Fibroblast of lung (primary cell): Measurements from ENCODE around the gene TSPAN9.

ENCODE experiments used
- CTCF ChIP-seq, 2 donors: IDR thresholded peaks in 1 of 2; conservative IDR thresholded peaks in 1 of 2; 1 replicate in 1 of 2; 2 replicates in 1 of 2; pipeline ENCODE4 v1.5.1; 2011 to 2012; ENCODE audit warnings: low read length in 2 of 2, control low read depth in 1 of 2, inconsistent platforms in 1 of 2, low read depth in 1 of 2, mild to moderate bottlenecking in 1 of 2
- EZH2 ChIP-seq: IDR thresholded peaks from 2 replicates; pipeline ENCODE4 v1.5.1; 2012; ENCODE audit warnings: low read length, control low read depth, mild to moderate bottlenecking; ENCODE audit errors: missing control alignments

- TF ChIP-seq CTCF (conservative IDR thresholded peaks at IDR 0.05 in 1 of 2, IDR thresholded peaks at IDR 0.05 in 1 of 2; ENCODE audit: low read depth in 1 of 2, low read length in 2 of 2): no peak
- TF ChIP-seq EZH2: no peak
These were observed 39.1 kb downstream of the TSPAN9 start for GRCh38 chr12:3116106-3116844.
